ENCODE results near the gene PRX. TPM values are rescaled to one million over a fixed set of nuclear protein-coding genes. Genes with fewer than 3 reads are reported as not detected.

The PRX gene
- total and polyA plus RNA-seq, 9 of the 15 experiments (the other 6 are each of a cell fraction or from before 2014, with no cell fraction given) = 0.65 to 3.5 (median 1.7) TPM; not detected in 2

DNA sequence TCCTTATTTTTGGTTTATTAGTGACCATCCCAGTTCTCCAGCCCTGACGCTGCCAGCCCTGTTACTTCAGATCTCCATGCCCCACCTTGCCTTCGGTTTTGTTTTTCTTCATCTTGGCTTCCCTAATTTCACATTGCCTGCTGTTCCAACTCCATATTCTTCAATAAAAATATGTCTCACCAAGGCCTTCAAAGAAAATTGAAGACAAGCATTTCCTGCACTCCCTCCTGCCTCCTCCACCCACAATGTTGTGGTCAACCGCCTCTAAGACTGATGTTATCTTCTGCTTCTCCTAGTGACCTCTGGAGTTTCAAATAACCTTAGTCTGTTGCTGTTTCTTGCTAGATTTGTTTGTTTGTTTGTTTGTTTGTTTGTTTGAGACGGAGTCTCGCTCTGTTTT is 50.1 kb downstream of the PRX start (continued):
- no peak for TF ChIP-seq CEBPG (CRISPR knock-in tag; IDR thresholded peaks at IDR 0.05)
- TF ChIP-seq CEBPG (tag; conservative IDR thresholded peaks at IDR 0.05 in 1 of 2, IDR thresholded peaks at IDR 0.05 in 1 of 2) = no peak
- no peak for TF ChIP-seq FOXA1 (IDR thresholded peaks at IDR 0.05; ENCODE audit: borderline replicate concordance)
- TF ChIP-seq, protein P1, sequence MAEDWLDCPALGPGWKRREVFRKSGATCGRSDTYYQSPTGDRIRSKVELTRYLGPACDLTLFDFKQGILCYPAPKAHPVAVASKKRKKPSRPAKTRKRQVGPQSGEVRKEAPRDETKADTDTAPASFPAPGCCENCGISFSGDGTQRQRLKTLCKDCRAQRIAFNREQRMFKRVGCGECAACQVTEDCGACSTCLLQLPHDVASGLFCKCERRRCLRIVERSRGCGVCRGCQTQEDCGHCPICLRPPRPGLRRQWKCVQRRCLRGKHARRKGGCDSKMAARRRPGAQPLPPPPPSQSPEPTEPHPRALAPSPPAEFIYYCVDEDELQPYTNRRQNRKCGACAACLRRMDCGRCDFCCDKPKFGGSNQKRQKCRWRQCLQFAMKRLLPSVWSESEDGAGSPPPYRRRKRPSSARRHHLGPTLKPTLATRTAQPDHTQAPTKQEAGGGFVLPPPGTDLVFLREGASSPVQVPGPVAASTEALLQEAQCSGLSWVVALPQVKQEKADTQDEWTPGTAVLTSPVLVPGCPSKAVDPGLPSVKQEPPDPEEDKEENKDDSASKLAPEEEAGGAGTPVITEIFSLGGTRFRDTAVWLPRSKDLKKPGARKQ (CRISPR knock-in tag; IDR thresholded peaks at IDR 0.05) = no peak
- TF ChIP-seq, protein P2, sequence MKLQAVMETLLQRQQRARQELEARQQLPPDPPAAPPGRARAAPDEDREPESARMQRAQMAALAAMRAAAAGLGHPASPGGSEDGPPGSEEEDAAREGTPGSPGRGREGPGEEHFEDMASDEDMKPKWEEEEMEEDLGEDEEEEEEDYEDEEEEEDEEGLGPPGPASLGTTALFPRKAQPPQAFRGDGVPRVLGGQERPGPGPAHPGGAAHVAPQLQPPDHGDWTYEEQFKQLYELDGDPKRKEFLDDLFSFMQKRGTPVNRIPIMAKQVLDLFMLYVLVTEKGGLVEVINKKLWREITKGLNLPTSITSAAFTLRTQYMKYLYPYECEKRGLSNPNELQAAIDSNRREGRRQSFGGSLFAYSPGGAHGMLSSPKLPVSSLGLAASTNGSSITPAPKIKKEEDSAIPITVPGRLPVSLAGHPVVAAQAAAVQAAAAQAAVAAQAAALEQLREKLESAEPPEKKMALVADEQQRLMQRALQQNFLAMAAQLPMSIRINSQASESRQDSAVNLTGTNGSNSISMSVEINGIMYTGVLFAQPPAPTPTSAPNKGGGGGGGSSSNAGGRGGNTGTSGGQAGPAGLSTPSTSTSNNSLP (IDR thresholded peaks at IDR 0.05; ENCODE audit: borderline replicate concordance, low read depth, low read length) = no peak
- TF ChIP-seq FOXJ3 (CRISPR knock-in tag; IDR thresholded peaks at IDR 0.05) = no peak
- no peak for TF ChIP-seq KAT2B (IDR thresholded peaks at IDR 0.05; ENCODE audit: low read depth, low read length)
- TF ChIP-seq, protein P3, sequence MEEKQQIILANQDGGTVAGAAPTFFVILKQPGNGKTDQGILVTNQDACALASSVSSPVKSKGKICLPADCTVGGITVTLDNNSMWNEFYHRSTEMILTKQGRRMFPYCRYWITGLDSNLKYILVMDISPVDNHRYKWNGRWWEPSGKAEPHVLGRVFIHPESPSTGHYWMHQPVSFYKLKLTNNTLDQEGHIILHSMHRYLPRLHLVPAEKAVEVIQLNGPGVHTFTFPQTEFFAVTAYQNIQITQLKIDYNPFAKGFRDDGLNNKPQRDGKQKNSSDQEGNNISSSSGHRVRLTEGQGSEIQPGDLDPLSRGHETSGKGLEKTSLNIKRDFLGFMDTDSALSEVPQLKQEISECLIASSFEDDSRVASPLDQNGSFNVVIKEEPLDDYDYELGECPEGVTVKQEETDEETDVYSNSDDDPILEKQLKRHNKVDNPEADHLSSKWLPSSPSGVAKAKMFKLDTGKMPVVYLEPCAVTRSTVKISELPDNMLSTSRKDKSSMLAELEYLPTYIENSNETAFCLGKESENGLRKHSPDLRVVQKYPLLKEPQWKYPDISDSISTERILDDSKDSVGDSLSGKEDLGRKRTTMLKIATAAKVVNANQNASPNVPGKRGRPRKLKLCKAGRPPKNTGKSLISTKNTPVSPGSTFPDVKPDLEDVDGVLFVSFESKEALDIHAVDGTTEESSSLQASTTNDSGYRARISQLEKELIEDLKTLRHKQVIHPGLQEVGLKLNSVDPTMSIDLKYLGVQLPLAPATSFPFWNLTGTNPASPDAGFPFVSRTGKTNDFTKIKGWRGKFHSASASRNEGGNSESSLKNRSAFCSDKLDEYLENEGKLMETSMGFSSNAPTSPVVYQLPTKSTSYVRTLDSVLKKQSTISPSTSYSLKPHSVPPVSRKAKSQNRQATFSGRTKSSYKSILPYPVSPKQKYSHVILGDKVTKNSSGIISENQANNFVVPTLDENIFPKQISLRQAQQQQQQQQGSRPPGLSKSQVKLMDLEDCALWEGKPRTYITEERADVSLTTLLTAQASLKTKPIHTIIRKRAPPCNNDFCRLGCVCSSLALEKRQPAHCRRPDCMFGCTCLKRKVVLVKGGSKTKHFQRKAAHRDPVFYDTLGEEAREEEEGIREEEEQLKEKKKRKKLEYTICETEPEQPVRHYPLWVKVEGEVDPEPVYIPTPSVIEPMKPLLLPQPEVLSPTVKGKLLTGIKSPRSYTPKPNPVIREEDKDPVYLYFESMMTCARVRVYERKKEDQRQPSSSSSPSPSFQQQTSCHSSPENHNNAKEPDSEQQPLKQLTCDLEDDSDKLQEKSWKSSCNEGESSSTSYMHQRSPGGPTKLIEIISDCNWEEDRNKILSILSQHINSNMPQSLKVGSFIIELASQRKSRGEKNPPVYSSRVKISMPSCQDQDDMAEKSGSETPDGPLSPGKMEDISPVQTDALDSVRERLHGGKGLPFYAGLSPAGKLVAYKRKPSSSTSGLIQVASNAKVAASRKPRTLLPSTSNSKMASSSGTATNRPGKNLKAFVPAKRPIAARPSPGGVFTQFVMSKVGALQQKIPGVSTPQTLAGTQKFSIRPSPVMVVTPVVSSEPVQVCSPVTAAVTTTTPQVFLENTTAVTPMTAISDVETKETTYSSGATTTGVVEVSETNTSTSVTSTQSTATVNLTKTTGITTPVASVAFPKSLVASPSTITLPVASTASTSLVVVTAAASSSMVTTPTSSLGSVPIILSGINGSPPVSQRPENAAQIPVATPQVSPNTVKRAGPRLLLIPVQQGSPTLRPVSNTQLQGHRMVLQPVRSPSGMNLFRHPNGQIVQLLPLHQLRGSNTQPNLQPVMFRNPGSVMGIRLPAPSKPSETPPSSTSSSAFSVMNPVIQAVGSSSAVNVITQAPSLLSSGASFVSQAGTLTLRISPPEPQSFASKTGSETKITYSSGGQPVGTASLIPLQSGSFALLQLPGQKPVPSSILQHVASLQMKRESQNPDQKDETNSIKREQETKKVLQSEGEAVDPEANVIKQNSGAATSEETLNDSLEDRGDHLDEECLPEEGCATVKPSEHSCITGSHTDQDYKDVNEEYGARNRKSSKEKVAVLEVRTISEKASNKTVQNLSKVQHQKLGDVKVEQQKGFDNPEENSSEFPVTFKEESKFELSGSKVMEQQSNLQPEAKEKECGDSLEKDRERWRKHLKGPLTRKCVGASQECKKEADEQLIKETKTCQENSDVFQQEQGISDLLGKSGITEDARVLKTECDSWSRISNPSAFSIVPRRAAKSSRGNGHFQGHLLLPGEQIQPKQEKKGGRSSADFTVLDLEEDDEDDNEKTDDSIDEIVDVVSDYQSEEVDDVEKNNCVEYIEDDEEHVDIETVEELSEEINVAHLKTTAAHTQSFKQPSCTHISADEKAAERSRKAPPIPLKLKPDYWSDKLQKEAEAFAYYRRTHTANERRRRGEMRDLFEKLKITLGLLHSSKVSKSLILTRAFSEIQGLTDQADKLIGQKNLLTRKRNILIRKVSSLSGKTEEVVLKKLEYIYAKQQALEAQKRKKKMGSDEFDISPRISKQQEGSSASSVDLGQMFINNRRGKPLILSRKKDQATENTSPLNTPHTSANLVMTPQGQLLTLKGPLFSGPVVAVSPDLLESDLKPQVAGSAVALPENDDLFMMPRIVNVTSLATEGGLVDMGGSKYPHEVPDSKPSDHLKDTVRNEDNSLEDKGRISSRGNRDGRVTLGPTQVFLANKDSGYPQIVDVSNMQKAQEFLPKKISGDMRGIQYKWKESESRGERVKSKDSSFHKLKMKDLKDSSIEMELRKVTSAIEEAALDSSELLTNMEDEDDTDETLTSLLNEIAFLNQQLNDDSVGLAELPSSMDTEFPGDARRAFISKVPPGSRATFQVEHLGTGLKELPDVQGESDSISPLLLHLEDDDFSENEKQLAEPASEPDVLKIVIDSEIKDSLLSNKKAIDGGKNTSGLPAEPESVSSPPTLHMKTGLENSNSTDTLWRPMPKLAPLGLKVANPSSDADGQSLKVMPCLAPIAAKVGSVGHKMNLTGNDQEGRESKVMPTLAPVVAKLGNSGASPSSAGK (IDR thresholded peaks at IDR 0.05) = peak; percentile 30; the same call in 1 of the 2 replicates
- TF ChIP-seq, protein P4, sequence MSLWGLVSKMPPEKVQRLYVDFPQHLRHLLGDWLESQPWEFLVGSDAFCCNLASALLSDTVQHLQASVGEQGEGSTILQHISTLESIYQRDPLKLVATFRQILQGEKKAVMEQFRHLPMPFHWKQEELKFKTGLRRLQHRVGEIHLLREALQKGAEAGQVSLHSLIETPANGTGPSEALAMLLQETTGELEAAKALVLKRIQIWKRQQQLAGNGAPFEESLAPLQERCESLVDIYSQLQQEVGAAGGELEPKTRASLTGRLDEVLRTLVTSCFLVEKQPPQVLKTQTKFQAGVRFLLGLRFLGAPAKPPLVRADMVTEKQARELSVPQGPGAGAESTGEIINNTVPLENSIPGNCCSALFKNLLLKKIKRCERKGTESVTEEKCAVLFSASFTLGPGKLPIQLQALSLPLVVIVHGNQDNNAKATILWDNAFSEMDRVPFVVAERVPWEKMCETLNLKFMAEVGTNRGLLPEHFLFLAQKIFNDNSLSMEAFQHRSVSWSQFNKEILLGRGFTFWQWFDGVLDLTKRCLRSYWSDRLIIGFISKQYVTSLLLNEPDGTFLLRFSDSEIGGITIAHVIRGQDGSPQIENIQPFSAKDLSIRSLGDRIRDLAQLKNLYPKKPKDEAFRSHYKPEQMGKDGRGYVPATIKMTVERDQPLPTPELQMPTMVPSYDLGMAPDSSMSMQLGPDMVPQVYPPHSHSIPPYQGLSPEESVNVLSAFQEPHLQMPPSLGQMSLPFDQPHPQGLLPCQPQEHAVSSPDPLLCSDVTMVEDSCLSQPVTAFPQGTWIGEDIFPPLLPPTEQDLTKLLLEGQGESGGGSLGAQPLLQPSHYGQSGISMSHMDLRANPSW (CRISPR knock-in tag; IDR thresholded peaks at IDR 0.05) = no peak
- no peak for TF ChIP-seq HDAC8 (tag; IDR thresholded peaks at IDR 0.05)
